ENCODE data around the gene NAXD. TPM values are rescaled to one million over a fixed set of nuclear protein-coding genes. Genes with fewer than 3 reads are reported as not detected.
"Not testable (repeated sequence)": the region's sequence is repeated elsewhere in the genome, so short reads cannot be mapped to it uniquely, and the experiment has no call there.

NAXD gene
- total RNA-seq, 1 donor from 2014 or later: 27.9 TPM

GRCh38 chr13:110651726-110652230, 36.4 kb downstream of the NAXD start:
- DNase-seq (ENCODE audit: missing footprints): no peak
- intact Hi-C loops (cut with DNase I): no loop called here
- ATAC-seq: no peak

- intact Hi-C loops (cut with DNase I): no loop called here
- no peak for ATAC-seq
- no peak for DNase-seq (ENCODE audit: missing footprints)
These were observed 36.9 kb downstream of the NAXD start for GRCh38 chr13:110652231-110652730.

- no peak for DNase-seq (ENCODE audit: missing footprints)
- ATAC-seq: no peak
- intact Hi-C loops (cut with DNase I): no loop called here
These were observed 37.4 kb downstream of the NAXD start for GRCh38 chr13:110652764-110653163.

- no peak for ATAC-seq
- DNase-seq (ENCODE audit: missing footprints): no peak
These were observed 37.9 kb downstream of the NAXD start for GRCh38 chr13:110653271-110653670.

GRCh38 chr13:110653851-110654250, 38.5 kb downstream of the NAXD start:
- intact Hi-C loops (cut with DNase I): no loop called here
- DNase-seq (ENCODE audit: missing footprints) (no peak), ATAC-seq (no peak)

More at GRCh38 chr13:110653271-110653670, 37.9 kb downstream of the NAXD start:
- intact Hi-C loops (cut with DNase I): no loop called here

- intact Hi-C loops (cut with DNase I): no loop called here
- DNase-seq (ENCODE audit: missing footprints) (no peak), ATAC-seq (no peak)
These were observed 41.9 kb downstream of the NAXD start for GRCh38 chr13:110657196-110657595.

- intact Hi-C loops (cut with DNase I); DNase-seq (ENCODE audit: missing footprints); ATAC-seq: not testable (repeated sequence)
These were observed 43.0 kb downstream of the NAXD start for GRCh38 chr13:110658218-110658911.

- ATAC-seq: no peak
- DNase-seq (ENCODE audit: missing footprints): no peak
- intact Hi-C loops (cut with DNase I): no loop called here
These were observed 45.9 kb downstream of the NAXD start for GRCh38 chr13:110661256-110661655.

GRCh38 chr13:110662091-110662490, 46.7 kb downstream of the NAXD start:
- DNase-seq (ENCODE audit: missing footprints) (no peak), ATAC-seq (no peak)
- intact Hi-C loops (cut with DNase I): no loop called here

GRCh38 chr13:110662777-110663443, 47.6 kb downstream of the NAXD start:
- DNase-seq (ENCODE audit: missing footprints): no peak
- intact Hi-C loops (cut with DNase I): no loop called here
- ATAC-seq: no peak

GRCh38 chr13:110663491-110663890, 48.1 kb downstream of the NAXD start:
- ATAC-seq (no peak), DNase-seq (ENCODE audit: missing footprints) (no peak)
- intact Hi-C loops (cut with DNase I): no loop called here

GRCh38 chr13:110664041-110664440, 48.7 kb downstream of the NAXD start:
- intact Hi-C loops (cut with DNase I): no loop called here
- DNase-seq (ENCODE audit: missing footprints) (no peak), ATAC-seq (no peak)

- ATAC-seq: no peak
- intact Hi-C loops (cut with DNase I): no loop called here
- no peak for DNase-seq (ENCODE audit: missing footprints)
These were observed 49.3 kb downstream of the NAXD start for GRCh38 chr13:110664673-110665072.

- peak; percentile 42 for ATAC-seq
- intact Hi-C loops (cut with DNase I): no loop called here
These were observed 50.3 kb downstream of the NAXD start for GRCh38 chr13:110665491-110666254.

GRCh38 chr13:110666255-110666533, 50.8 kb downstream of the NAXD start:
- ATAC-seq: no peak
- intact Hi-C loops (cut with DNase I): no loop called here
- no peak for DNase-seq (ENCODE audit: missing footprints)

More at GRCh38 chr13:110665491-110666254, 50.3 kb downstream of the NAXD start:
- DNase-seq (ENCODE audit: missing footprints): no peak

GRCh38 chr13:110669036-110669435, 53.7 kb downstream of the NAXD start:
- DNase-seq (ENCODE audit: missing footprints): no peak
- ATAC-seq: no peak
- intact Hi-C loops (cut with DNase I): no loop called here

GRCh38 chr13:110669814-110670213, 54.5 kb downstream of the NAXD start:
- DNase-seq (ENCODE audit: missing footprints); ATAC-seq; intact Hi-C loops (cut with DNase I): not testable (repeated sequence)

- no peak for DNase-seq (ENCODE audit: missing footprints)
- intact Hi-C loops (cut with DNase I): no loop called here
- ATAC-seq: peak; percentile 54
These were observed 61.5 kb downstream of the NAXD start for GRCh38 chr13:110676595-110677587.

Data from Right ventricle myocardium inferior (tissue), 1 donor.